Subcutaneous abdominal adipose tissue (tissue), 5 donors: ENCODE results near the gene SDC3.

ENCODE experiments used
- H3K27ac ChIP-seq: one replicate; pipeline ENCODE4 v1.7.0; 2013; ENCODE audit warnings: low read depth, mild to moderate bottlenecking, inconsistent platforms, low read length, moderate library complexity
- H3K27me3 ChIP-seq, 5 donors: one replicate each; pipeline ENCODE4 v1.7.0; 2013; ENCODE audit warnings: low read length in 5 of 5, inconsistent platforms in 1 of 5; ENCODE audit not compliant: control insufficient read depth in 5 of 5, insufficient read depth in 4 of 5
- H3K36me3 ChIP-seq, 5 donors: one replicate each; pipeline ENCODE4 v1.7.0; 2013; ENCODE audit warnings: low read length in 5 of 5; ENCODE audit not compliant: control insufficient read depth in 5 of 5, insufficient read depth in 5 of 5
- H3K4me1 ChIP-seq, 5 donors: one replicate each; pipeline ENCODE4 v1.7.0; 2013; ENCODE audit warnings: low read length in 5 of 5, mild to moderate bottlenecking in 3 of 5, moderate library complexity in 1 of 5; ENCODE audit not compliant: control insufficient read depth in 5 of 5, insufficient read depth in 5 of 5
- H3K4me3 ChIP-seq, 5 donors: one replicate each; pipeline ENCODE4 v1.7.0; 2013; ENCODE audit warnings: low read length in 5 of 5, low read depth in 1 of 5
- H3K9ac ChIP-seq, 5 donors: one replicate each; pipeline ENCODE4 v1.7.0; 2013; ENCODE audit warnings: low read length in 5 of 5, mild to moderate bottlenecking in 4 of 5, moderate library complexity in 3 of 5
- H3K9me3 ChIP-seq, 5 donors: one replicate each; pipeline ENCODE4 v1.7.0; 2013; ENCODE audit warnings: low read length in 5 of 5; ENCODE audit not compliant: control insufficient read depth in 5 of 5
- donor health status: healthy.
- donor health status: healthy.
- donor health status: healthy.
- donor health status: healthy.
- donor health status: healthy.

The SDC3 gene

DNA sequence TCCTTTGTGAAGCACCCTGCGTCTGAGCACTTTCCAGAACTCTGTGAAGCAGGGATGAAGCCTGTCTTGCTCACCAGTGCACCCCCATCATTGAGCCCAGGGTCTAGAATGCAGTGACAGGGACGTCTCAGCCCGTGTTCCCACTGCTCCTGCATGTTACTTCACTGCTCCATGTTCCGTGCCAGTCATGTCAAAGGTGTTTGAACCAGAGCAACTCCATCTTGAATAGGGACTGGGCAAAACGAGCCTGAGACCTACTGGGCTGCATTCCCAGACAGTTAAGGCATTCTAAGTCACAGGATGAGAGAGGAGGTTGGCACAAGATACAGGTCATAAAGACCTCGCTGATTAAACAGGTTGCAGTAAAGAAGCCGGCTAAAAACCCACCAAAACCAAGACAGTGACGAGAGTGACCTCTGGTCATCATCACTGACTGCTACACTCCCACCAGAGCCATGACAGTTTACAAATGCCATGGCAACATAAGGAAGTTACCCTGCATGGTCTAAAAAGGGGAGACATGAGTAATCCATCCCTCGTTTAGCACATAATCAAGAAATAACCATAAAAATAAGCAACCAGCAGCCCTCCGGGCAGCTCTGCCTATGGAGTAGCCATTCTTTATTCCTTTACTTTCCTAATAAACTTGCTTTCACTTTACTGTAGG lies 63.2 kb downstream of the SDC3 start:
- H3K27me3 ChIP-seq = peaks cover 0 to 7% (median 3%) of the 10 kb centered on the region in 5 donors
- H3K9ac ChIP-seq = no peak overlapping the region
- H3K9me3 ChIP-seq = no peaks in the 10 kb centered on the region
- no peaks in the 10 kb centered on the region for H3K36me3 ChIP-seq
- H3K27ac ChIP-seq = no peak overlapping the region
- peaks cover 17 to 64% (median 42%) of the 10 kb centered on the region in 5 donors for H3K4me1 ChIP-seq
- H3K4me3 ChIP-seq = no peak overlapping the region

DNA sequence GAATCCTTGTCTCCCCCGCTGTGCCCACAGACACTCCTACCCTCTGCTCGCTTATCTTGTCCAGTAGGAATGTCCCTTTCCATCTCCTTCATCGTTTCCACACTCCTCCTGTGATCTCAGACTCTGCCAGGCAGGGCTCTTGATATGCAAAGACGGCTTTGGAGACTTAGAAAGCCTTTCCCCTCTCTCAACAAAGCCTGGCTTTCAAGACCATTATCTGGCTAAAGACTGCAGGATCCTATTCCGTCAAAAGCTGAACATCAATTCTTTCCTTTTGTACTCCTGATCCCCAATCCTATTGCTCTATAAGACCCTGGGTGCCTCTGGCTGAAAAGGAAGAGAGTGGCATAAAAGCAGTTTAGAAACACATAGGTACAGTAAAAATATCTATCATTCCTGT lies 63.9 kb downstream of the SDC3 start:
- Histone ChIP-seq H3K27ac (no peak overlapping the region), H3K4me1 (peaks cover 17 to 68% (median 44%) of the 10 kb centered on the region in 5 donors), H3K9ac (peak overlapping the region in 1 of 5 donors; percentile 48), H3K27me3 (peaks cover 0 to 7% (median 3%) of the 10 kb centered on the region in 5 donors), H3K36me3 (no peaks in the 10 kb centered on the region), H3K4me3 (no peak overlapping the region), H3K9me3 (no peaks in the 10 kb centered on the region)

GRCh38 chr1:30842697-30843354 lies 65.7 kb downstream of the SDC3 start:
- Histone ChIP-seq H3K9me3 (no peaks in the 10 kb centered on the region), H3K36me3 (no peaks in the 10 kb centered on the region), H3K4me3 (no peak overlapping the region), H3K9ac (no peak overlapping the region), H3K27me3 (peaks cover 0 to 9% (median 3%) of the 10 kb centered on the region in 5 donors), H3K27ac (no peak overlapping the region), H3K4me1 (peaks cover 15 to 67% (median 41%) of the 10 kb centered on the region in 5 donors)

GRCh38 chr1:30840904-30841598 lies 67.5 kb downstream of the SDC3 start:
- H3K4me1 ChIP-seq = peaks cover 11 to 51% (median 28%) of the 10 kb centered on the region in 5 donors
- H3K9me3 ChIP-seq = no peaks in the 10 kb centered on the region
- H3K36me3 ChIP-seq = no peaks in the 10 kb centered on the region
- no peak overlapping the region for H3K27ac ChIP-seq
- no peak overlapping the region for H3K9ac ChIP-seq
- no peak overlapping the region for H3K4me3 ChIP-seq
- H3K27me3 ChIP-seq = peaks cover 0 to 9% (median 3%) of the 10 kb centered on the region in 5 donors

DNA sequence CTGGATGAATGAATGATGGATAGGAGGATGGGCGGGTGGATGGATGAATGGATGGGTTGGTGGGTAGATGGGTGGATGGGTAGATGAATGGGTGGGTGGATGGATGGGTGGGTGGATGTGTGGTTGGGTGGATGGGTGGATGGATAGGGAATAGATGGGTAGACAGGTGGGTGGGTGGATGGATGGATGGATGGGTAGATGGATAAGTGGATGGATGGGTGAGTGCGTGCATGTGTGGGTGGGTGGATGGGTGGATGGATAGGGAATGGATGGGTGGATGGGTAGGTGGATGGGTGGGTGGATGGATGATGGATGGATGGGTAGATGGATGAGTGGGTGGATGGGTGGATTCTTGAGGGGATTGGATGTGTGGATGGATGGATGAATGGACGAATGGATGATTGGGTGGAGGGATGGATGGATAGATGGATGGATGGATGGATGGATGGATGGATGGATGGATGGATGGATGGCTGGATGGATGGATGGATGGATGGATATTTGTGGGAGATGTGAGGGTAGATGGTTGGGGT lies 68.7 kb downstream of the SDC3 start:
- Histone ChIP-seq H3K27ac (no peak overlapping the region), H3K4me3 (no peak overlapping the region), H3K4me1 (peaks cover 8 to 40% (median 17%) of the 10 kb centered on the region in 5 donors), H3K27me3 (peaks cover 0 to 9% (median 3%) of the 10 kb centered on the region in 5 donors), H3K9me3 (no peaks in the 10 kb centered on the region), H3K9ac (no peak overlapping the region), H3K36me3 (no peaks in the 10 kb centered on the region)

DNA sequence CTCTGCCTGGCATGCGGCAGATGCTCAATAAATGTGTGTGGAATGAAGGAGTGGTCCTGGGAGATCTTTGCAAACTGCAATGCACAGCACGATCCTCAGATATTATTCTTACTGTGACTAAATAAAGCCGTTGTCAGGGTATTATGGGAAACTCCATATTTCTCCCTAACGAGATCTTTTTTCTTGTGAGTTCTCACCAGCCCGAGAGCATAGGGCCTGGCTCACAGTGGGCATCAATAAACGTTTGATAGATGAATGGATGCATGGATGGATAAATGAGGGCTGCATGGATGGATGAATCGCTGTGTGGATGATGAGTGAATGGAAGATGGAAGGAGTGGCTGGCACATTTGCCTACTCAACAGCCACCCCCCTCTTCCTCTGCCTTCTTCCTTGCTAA lies 69.6 kb downstream of the SDC3 start:
- H3K4me3 ChIP-seq = no peak overlapping the region

GRCh38 chr1:30837653-30838052 lies 70.9 kb downstream of the SDC3 start:
- Histone ChIP-seq H3K9me3 (no peaks in the 10 kb centered on the region), H3K9ac (no peak overlapping the region), H3K4me1 (peaks cover 8 to 27% (median 15%) of the 10 kb centered on the region in 5 donors), H3K4me3 (no peak overlapping the region), H3K27ac (no peak overlapping the region), H3K36me3 (no peaks in the 10 kb centered on the region), H3K27me3 (peaks cover 0 to 8% (median 3%) of the 10 kb centered on the region in 5 donors)

More for the DNA sequence above, 69.6 kb downstream of the SDC3 start:
- Histone ChIP-seq H3K4me1 (peaks cover 8 to 31% (median 15%) of the 10 kb centered on the region in 5 donors), H3K9me3 (no peaks in the 10 kb centered on the region), H3K36me3 (no peaks in the 10 kb centered on the region), H3K27ac (no peak overlapping the region), H3K27me3 (peaks cover 0 to 9% (median 3%) of the 10 kb centered on the region in 5 donors), H3K9ac (no peak overlapping the region)

- Histone ChIP-seq H3K9ac (no peak overlapping the region), H3K27ac (no peak overlapping the region), H3K27me3 (peaks cover 0 to 3% (median 2%) of the 10 kb centered on the region in 5 donors), H3K36me3 (no peaks in the 10 kb centered on the region), H3K4me1 (peaks cover 0 to 19% (median 14%) of the 10 kb centered on the region in 5 donors), H3K9me3 (no peaks in the 10 kb centered on the region), H3K4me3 (no peak overlapping the region)
These were observed 74.3 kb downstream of the SDC3 start for GRCh38 chr1:30834253-30834652.

- Histone ChIP-seq H3K4me1 (peaks cover 0 to 27% (median 15%) of the 10 kb centered on the region in 5 donors), H3K36me3 (no peaks in the 10 kb centered on the region), H3K9me3 (no peaks in the 10 kb centered on the region), H3K27me3 (no peaks in the 10 kb centered on the region), H3K27ac (peak overlapping the region; percentile 38), H3K4me3 (peak overlapping the region in 1 of 5 donors; percentile 5), H3K9ac (no peak overlapping the region)
These were observed 78.0 kb downstream of the SDC3 start for GRCh38 chr1:30830537-30830936.
